Measurements from ENCODE around the gene FARP2.
A peak's percentile ranks its signal among the peaks of the same experiment; 100 is the strongest.
"Not testable (repeated sequence)": the region's sequence is repeated elsewhere in the genome, so short reads cannot be mapped to it uniquely, and the experiment has no call there.

Gene FARP2

GRCh38 chr2:241506793-241507429 is 150.8 kb downstream of the FARP2 start:
- no peak for DNase-seq

GRCh38 chr2:241507430-241508239 is 151.6 kb downstream of the FARP2 start:
- DNase-seq = no peak

- peak; percentile 90 for DNase-seq
These were observed 152.4 kb downstream of the FARP2 start, which contains the start of gene STK25 for GRCh38 chr2:241508240-241509154. Gene STK25, minus strand, starts transcription at chr2:241508584. Its CDS starts 549 bp downstream, at chr2:241508035.

GRCh38 chr2:241509155-241509784 is 153.2 kb downstream of the FARP2 start:
- DNase-seq = no peak

- DNase-seq = no peak
These were observed 155.1 kb downstream of the FARP2 start for GRCh38 chr2:241511091-241511741.

GRCh38 chr2:241514553-241514952 is 158.5 kb downstream of the FARP2 start:
- no peak for DNase-seq

- no peak for DNase-seq
These were observed 159.1 kb downstream of the FARP2 start for GRCh38 chr2:241514986-241515737.

- no peak for DNase-seq
These were observed 160.5 kb downstream of the FARP2 start for GRCh38 chr2:241516520-241516965.

GRCh38 chr2:241517297-241517696 is 161.2 kb downstream of the FARP2 start:
- DNase-seq = no peak

- no peak for DNase-seq
These were observed 163.6 kb downstream of the FARP2 start for GRCh38 chr2:241519669-241520068.

- DNase-seq = no peak
These were observed 166.4 kb downstream of the FARP2 start for GRCh38 chr2:241522477-241522876.

GRCh38 chr2:241525818-241526780 is 170.0 kb downstream of the FARP2 start:
- not testable (repeated sequence) for DNase-seq

GRCh38 chr2:241530571-241530970 is 174.5 kb downstream of the FARP2 start:
- DNase-seq = no peak

GRCh38 chr2:241531161-241531722 is 175.2 kb downstream of the FARP2 start:
- DNase-seq = no peak

- no peak for DNase-seq
These were observed 176.1 kb downstream of the FARP2 start for GRCh38 chr2:241532168-241532567.

GRCh38 chr2:241532733-241533601 is 176.9 kb downstream of the FARP2 start:
- DNase-seq = no peak

GRCh38 chr2:241534293-241534692 is 178.2 kb downstream of the FARP2 start:
- no peak for DNase-seq

GRCh38 chr2:241534701-241535375 is 178.8 kb downstream of the FARP2 start:
- no peak for DNase-seq

All from T1000 (cell line).